GM19372 (cell line): ENCODE measurements around the gene CBX7.

Experiments
- ATAC-seq: cut with Tn5 transposase; IDR thresholded peaks from one replicate; pipeline ENCODE4 v1.9.1; 2021; ENCODE audit warnings: mild to moderate bottlenecking, low read depth, moderate library complexity; ENCODE audit not compliant: unreplicated experiment

The CBX7 gene

DNA sequence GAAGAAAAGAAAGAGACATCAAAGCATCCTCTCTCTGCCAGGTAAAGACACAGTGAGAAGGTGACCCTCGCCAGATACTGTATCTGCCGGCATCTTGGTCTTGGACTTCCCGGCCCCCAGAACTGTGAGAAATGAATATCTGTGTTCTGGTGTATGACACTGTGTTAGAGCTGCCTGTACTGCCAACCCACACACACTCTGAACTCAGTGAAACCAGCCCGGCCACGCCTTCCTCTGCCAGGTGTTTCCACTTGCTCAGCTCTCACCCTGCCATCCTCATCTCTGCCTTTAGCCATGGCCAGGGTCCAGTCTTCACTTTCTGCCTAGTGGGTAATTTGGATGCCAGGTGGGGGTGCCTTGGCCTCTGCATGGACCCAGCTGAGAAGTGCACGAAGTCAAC lies 24.0 kb downstream of the CBX7 start:
- ATAC-seq = no peak

- no peak for ATAC-seq
Observed at GRCh38 chr22:39125622-39126021, 26.9 kb downstream of the CBX7 start.

- ATAC-seq = no peak
Observed at GRCh38 chr22:39123751-39124581, 28.5 kb downstream of the CBX7 start.

GRCh38 chr22:39122772-39123470 lies 29.6 kb downstream of the CBX7 start:
- no peak for ATAC-seq

DNA sequence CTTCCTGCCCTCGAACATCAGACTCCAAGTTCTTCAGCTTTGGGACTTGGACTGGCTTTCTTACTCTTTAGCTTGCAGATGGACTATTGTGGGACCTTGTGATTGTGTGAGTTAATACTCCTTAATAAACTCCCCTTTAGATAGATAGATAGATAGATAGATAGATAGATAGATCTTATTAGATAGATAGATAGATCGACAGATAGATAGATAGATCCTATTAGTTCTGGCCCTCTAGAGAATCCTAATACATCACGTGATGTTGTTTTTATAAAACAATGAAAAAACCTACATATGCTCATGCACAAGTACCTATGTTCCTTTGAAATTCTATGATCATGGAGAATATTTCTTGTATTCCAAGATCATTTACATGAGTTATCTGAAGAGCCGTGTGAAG lies 31.5 kb downstream of the CBX7 start:
- ATAC-seq = no peak

- ATAC-seq = no peak
Observed at GRCh38 chr22:39117585-39118191, 34.8 kb downstream of the CBX7 start.

- ATAC-seq = no peak
Observed at GRCh38 chr22:39115977-39116621, 36.4 kb downstream of the CBX7 start.

GRCh38 chr22:39115570-39115969 lies 36.9 kb downstream of the CBX7 start:
- ATAC-seq = no peak

DNA sequence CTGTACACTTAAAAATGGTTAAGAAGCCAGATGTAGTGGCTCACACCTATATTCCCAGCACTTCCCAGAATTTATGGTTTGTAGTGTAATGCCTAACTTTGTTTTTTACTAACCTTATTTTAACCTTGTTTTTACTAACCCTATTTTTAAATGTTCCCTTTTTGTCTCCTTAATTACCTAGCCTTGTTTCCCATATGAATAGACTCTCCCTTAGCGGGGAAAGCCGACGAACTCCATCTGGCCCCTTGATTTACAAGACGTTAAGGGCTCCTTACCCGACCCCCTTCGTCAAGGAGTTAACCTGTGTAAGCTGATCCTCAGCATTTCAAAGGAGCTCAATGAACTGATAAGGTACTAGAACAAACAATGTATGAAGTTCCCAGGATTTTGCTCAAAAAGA lies 38.4 kb downstream of the CBX7 start:
- ATAC-seq = no peak

DNA sequence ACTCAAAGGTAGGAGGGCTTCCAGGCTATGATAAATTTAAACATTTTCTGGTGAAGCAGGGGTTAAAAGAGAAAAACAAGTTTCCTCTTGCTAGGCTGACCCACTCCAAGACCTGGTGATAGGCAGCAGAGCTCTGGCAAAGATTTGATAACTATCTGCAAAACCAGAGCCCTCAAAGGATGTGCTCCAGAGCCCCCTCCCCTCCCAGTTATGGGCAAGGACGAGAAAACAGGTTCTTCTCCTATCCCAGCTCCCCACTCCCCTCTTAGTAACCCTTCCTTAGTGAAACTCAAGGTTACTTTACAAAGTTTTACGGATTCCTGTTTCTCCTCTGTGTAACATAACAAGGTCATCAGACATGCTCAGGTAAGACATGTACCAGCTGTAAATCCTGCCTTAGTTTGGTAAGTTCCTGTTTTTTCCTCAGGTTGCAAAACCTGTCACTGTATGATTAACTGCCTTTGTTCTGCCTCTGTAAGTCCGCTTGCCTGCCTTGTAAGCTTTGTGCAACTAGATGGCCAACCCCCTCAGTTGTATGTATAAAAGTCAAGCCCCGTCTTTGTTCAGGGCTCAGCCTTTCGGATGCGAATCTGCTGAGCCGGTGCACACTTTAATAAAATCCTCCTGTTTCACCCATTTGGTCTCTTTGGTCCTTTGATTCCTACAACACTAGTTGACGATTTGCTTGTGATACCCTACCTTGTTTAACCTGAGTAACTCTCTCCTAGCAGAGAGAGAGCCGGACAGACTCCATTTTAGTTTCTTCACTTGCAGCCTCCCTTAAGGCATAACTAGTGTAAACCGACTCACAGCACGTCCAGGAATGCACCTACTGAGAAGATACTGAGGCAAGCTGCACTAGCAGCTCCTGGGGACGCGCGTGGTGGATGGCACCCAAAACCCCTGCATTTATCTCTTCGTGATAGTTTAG lies 41.6 kb downstream of the CBX7 start:
- ATAC-seq = no peak

- no peak for ATAC-seq
Observed at GRCh38 chr22:39109361-39109760, 43.1 kb downstream of the CBX7 start.

DNA sequence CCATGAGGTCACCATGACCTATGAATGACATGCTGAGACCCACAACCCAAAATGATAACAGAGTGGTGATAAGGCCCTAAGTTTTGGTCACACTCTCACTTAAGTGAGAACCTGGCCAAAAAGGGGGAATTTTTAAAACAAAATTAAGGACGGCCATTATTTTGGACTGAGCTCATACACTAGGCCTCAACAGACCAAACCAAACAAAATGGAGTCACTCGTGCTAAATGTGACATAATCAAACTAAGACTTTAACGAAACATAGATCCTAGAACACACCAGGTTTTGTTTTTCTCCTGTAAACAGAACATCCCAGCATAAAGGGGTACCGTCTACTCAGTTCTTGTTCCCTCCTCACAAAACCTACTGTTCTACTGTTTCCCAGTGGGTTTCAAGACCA lies 44.0 kb downstream of the CBX7 start:
- ATAC-seq = no peak

DNA sequence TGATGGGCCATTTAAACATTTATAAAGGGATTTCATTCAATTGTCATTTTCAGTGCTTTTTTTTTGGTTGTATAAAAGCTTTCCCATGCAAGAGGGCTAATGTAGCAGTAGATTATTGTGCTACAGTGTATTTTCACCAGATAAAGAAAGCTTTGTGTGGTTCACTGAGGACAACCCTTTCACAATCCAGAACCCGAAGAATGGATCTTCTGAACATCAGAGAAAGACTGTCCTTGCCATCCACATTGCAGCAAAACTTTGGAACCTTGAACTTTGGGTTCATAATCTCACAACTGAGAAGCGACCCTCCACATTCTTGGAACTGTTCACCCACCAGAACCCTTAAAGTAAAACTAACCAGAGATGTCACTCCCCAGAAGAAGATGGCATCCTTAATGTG lies 46.2 kb downstream of the CBX7 start:
- ATAC-seq = no peak

GRCh38 chr22:39103431-39103830 lies 49.0 kb downstream of the CBX7 start:
- ATAC-seq = no peak

DNA sequence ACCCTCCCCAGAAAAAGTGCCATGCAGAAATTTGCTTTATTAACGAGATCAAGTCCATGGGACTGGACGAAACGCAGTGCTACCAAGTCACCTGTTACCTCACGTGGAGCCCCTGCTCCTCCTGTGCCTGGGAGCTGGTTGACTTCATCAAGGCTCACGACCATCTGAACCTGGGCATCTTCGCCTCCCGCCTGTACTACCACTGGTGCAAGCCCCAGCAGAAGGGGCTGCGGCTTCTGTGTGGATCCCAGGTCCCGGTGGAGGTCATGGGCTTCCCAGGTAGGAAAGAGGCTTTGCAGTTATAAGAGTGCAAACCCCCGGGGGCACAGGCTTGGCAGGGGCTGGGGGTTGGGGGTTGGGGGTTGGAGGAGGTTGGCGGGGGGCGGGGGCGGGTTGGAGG lies 51.3 kb downstream of the CBX7 start:
- no peak for ATAC-seq

- no peak for ATAC-seq
Observed at GRCh38 chr22:39098576-39098975, 53.9 kb downstream of the CBX7 start.

DNA sequence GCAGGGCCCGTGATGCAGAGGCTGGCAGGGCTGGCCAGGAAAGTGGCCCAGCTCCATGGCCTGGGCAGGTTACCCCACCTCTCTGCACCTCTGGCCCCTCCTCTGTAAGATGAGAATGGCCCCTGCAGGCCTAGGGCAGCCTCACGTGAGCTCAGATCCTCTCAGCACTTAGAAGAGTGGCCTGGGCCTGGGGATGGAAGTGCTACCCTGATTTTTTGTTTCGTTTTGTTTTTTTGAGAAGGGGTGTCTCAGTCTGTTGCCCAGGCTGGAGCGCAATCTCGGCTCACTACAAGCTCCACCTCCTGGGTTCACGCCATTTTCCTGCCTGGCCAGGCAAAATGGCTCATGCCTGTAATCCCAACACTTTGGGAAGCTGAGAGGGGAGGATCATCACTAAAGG lies 54.5 kb downstream of the CBX7 start:
- no peak for ATAC-seq

GRCh38 chr22:39097098-39098020 lies 55.1 kb downstream of the CBX7 start, which contains the start of gene APOBEC3H:
TSS of gene APOBEC3H (plus strand) at chr22:39097244. CDS start at chr22:39100279, 3,035 bp downstream.
- no peak for ATAC-seq

- ATAC-seq = no peak
Observed at GRCh38 chr22:39095971-39096370, 56.5 kb downstream of the CBX7 start.
